Endodermal cell (in vitro differentiated cells): ENCODE data around the gene LGR6. TPM values are rescaled to one million over a fixed set of nuclear protein-coding genes. Genes with fewer than 3 reads are reported as not detected.

ENCODE experiments used
- DNase-seq: peaks from one replicate; pipeline ENCODE4 v3.0.0-alpha.2; 2017
- H3K27ac ChIP-seq: 2 replicates; pipeline ENCODE4 v1.5.1; 2013; ENCODE audit warnings: mild to moderate bottlenecking, low read depth, low read length, moderate library complexity
- H3K27me3 ChIP-seq: 2 replicates; pipeline ENCODE4 v1.6.1; 2013; ENCODE audit warnings: mild to moderate bottlenecking, low read length, moderate library complexity; ENCODE audit not compliant: insufficient read depth, control insufficient read depth, poor library complexity, severe bottlenecking
- H3K36me3 ChIP-seq: 2 replicates; pipeline ENCODE4 v1.7.0; 2013; ENCODE audit warnings: mild to moderate bottlenecking, low read length, moderate library complexity; ENCODE audit not compliant: control insufficient read depth, insufficient read depth
- H3K4me1 ChIP-seq: one replicate; pipeline ENCODE4 v1.7.0; 2013; ENCODE audit warnings: low read length; ENCODE audit not compliant: control insufficient read depth, insufficient read depth
- H3K4me3 ChIP-seq: 2 replicates; pipeline ENCODE4 v1.5.1; 2013; ENCODE audit warnings: mild to moderate bottlenecking, low read length, moderate library complexity
- H3K9ac ChIP-seq: 2 replicates; pipeline ENCODE4 v1.6.1; 2013; ENCODE audit warnings: mild to moderate bottlenecking, low read length, moderate library complexity; ENCODE audit not compliant: poor library complexity, severe bottlenecking; ENCODE audit errors: extremely low read depth
- H3K9me3 ChIP-seq: 2 replicates; pipeline ENCODE4 v1.6.1; 2013; ENCODE audit warnings: mild to moderate bottlenecking, low read length, moderate library complexity; ENCODE audit not compliant: control insufficient read depth
- H3K27ac Mint-ChIP-seq: 2 replicates; pipeline ENCODE4 v1.8.0; 2020; ENCODE audit warnings: mixed read lengths
- H3K27me3 Mint-ChIP-seq: 2 replicates; pipeline ENCODE4 v1.8.0; 2021; ENCODE audit warnings: mild to moderate bottlenecking, mixed read lengths; ENCODE audit not compliant: insufficient read depth
- H3K36me3 Mint-ChIP-seq: 2 replicates; pipeline ENCODE4 v1.8.0; 2020; ENCODE audit warnings: low read depth, mixed read lengths
- H3K4me1 Mint-ChIP-seq: 2 replicates; pipeline ENCODE4 v1.8.0; 2020; ENCODE audit warnings: mixed read lengths
- H3K4me3 Mint-ChIP-seq: 2 replicates; pipeline ENCODE4 v1.8.0; 2020; ENCODE audit warnings: mild to moderate bottlenecking, moderate library complexity, mixed read lengths
- H3K9me3 Mint-ChIP-seq: 2 replicates; pipeline ENCODE4 v1.8.0; 2020; ENCODE audit warnings: mild to moderate bottlenecking, mixed read lengths
- WGBS, 2 experiments: methylation state at CpG; one replicate each; pipeline versions ENCODE4 v1.1.5 to v1.1.7; 2013; ENCODE audit warnings: missing lambda C conversion rate in 2 of 2, mixed read lengths in 1 of 2; ENCODE audit not compliant: insufficient coverage in 1 of 2, insufficient read length in 1 of 2; 5-methylcytosine and 5-hydroxymethylcytosine counted together
- total RNA-seq, 2 donors: library from RNA; stranded (reverse); fragmentation: NEBNext Ultra II Directional in 1 of 2; extraction: Animal tissue kit (Norgen Biotek cat#: 25700) in 1 of 2; gene quantifications; 2 replicates in 1 of 2; 3 replicates in 1 of 2; pipeline ENCODE4 v1.2.1, GENCODE V29; 2021
- TF ChIP-seq, protein P1 (sequence below): fragments of 200-600 bp; sonication (generic); conservative IDR thresholded peaks from 2 replicates; pipeline ENCODE4 v1.5.0; 2021; ENCODE audit warnings: antibody characterized with exemption, mild to moderate bottlenecking

LGR6 gene
- total RNA-seq, 2 donors from 2014 or later: 0.73 to 1.5 TPM

DNA sequence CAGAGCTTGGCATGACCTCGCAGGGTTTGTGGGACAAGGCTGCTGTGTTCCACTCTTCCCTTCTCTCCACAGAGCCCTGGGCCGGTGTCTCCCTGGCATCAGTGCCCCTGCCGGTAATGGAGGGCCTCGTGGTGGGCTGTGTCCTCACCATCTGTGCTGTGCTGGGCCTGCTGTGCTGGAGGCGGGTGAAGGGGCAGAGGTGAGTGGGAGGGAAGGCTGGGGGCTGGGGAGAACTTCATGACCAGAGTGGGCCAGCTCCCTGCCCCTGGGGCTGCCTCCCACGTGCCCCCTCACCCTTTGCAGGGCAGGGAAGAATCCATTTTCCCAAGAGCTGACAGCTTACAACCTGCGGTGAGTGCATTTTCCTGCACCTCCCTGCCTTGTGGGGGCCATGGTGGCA, 12.0 kb upstream of the LGR6 start:
- 92% methylated on average over 3 to 7 of the region's 7 CpGs for WGBS, 2 experiments
- Histone ChIP-seq H3K9ac (no peak overlapping the region), H3K9me3 (no peaks in the 10 kb centered on the region), H3K4me3 (no peak overlapping the region), H3K27me3 (no peaks in the 10 kb centered on the region), H3K27ac (no peak overlapping the region), H3K36me3 (no peaks in the 10 kb centered on the region), H3K4me1 (no peaks in the 10 kb centered on the region)
- no peaks in the 10 kb centered on the region for H3K36me3 Mint-ChIP-seq
- H3K9me3 Mint-ChIP-seq: no peaks in the 10 kb centered on the region
- peaks cover 8% of the 10 kb centered on the region for H3K4me1 Mint-ChIP-seq
- peaks cover 18% of the 10 kb centered on the region for H3K27me3 Mint-ChIP-seq
- DNase-seq: peak; percentile 36
- H3K4me3 Mint-ChIP-seq: no peak overlapping the region
- H3K27ac Mint-ChIP-seq: no peak overlapping the region
- TF ChIP-seq, protein P1, sequence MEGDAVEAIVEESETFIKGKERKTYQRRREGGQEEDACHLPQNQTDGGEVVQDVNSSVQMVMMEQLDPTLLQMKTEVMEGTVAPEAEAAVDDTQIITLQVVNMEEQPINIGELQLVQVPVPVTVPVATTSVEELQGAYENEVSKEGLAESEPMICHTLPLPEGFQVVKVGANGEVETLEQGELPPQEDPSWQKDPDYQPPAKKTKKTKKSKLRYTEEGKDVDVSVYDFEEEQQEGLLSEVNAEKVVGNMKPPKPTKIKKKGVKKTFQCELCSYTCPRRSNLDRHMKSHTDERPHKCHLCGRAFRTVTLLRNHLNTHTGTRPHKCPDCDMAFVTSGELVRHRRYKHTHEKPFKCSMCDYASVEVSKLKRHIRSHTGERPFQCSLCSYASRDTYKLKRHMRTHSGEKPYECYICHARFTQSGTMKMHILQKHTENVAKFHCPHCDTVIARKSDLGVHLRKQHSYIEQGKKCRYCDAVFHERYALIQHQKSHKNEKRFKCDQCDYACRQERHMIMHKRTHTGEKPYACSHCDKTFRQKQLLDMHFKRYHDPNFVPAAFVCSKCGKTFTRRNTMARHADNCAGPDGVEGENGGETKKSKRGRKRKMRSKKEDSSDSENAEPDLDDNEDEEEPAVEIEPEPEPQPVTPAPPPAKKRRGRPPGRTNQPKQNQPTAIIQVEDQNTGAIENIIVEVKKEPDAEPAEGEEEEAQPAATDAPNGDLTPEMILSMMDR: no peak

GRCh38 chr1:202182040-202182877, 11.3 kb upstream of the LGR6 start:
- H3K36me3 ChIP-seq: no peaks in the 10 kb centered on the region
- H3K27ac ChIP-seq: no peak overlapping the region
- H3K4me1 ChIP-seq: no peaks in the 10 kb centered on the region
- H3K9ac ChIP-seq: no peak overlapping the region
- Mint-ChIP-seq H3K27ac (no peak overlapping the region), H3K4me1 (peaks cover 8% of the 10 kb centered on the region), H3K27me3 (peaks cover 18% of the 10 kb centered on the region), H3K9me3 (no peaks in the 10 kb centered on the region), H3K4me3 (no peak overlapping the region), H3K36me3 (no peaks in the 10 kb centered on the region)
- H3K4me3 ChIP-seq: no peak overlapping the region
- DNase-seq: peak; percentile 38
- WGBS, 2 experiments: 91 to 93% methylated on average over 7 to 8 of the region's 8 CpGs
- no peaks in the 10 kb centered on the region for H3K9me3 ChIP-seq
- H3K27me3 ChIP-seq: no peaks in the 10 kb centered on the region
- TF ChIP-seq, protein P1: no peak

GRCh38 chr1:202184750-202185460, 8.7 kb upstream of the LGR6 start:
- 28 to 32% methylated on average over 18 to 19 of the region's 19 CpGs for WGBS, 2 experiments

More at GRCh38 chr1:202184750-202185460, 8.7 kb upstream of the LGR6 start:
- Histone ChIP-seq H3K36me3 (no peaks in the 10 kb centered on the region), H3K9me3 (no peaks in the 10 kb centered on the region), H3K4me3 (no peak overlapping the region), H3K4me1 (no peaks in the 10 kb centered on the region), H3K27ac (no peak overlapping the region), H3K9ac (no peak overlapping the region), H3K27me3 (no peaks in the 10 kb centered on the region)
- TF ChIP-seq, protein P1: peak; percentile 99
- Mint-ChIP-seq H3K36me3 (no peaks in the 10 kb centered on the region), H3K9me3 (no peaks in the 10 kb centered on the region), H3K27ac (no peak overlapping the region), H3K27me3 (peaks cover 21% of the 10 kb centered on the region), H3K4me3 (no peak overlapping the region), H3K4me1 (peaks cover 13% of the 10 kb centered on the region)
- DNase-seq: peak; percentile 99
